HUES48 (cell line): ENCODE data around the gene BACH2.
"Not testable (repeated sequence)": the region's sequence is repeated elsewhere in the genome, so short reads cannot be mapped to it uniquely, and the experiment has no call there.

Experiments used
- H3K27ac ChIP-seq: one replicate; pipeline ENCODE4 v1.7.0; 2013; ENCODE audit warnings: low read depth, low read length, inconsistent platforms
- H3K27me3 ChIP-seq: 2 replicates; pipeline ENCODE4 v1.6.1; 2013; ENCODE audit warnings: mild to moderate bottlenecking, low read length; ENCODE audit not compliant: control insufficient read depth, insufficient read depth
- H3K36me3 ChIP-seq: 2 replicates; pipeline ENCODE4 v1.6.1; 2013; ENCODE audit warnings: low read length; ENCODE audit not compliant: control insufficient read depth, insufficient read depth
- H3K4me1 ChIP-seq: 2 replicates; pipeline ENCODE4 v1.6.1; 2013; ENCODE audit warnings: mild to moderate bottlenecking, low read length; ENCODE audit not compliant: control insufficient read depth, insufficient read depth
- H3K4me3 ChIP-seq: 2 replicates; pipeline ENCODE4 v1.5.1; 2013; ENCODE audit warnings: mild to moderate bottlenecking, low read depth, low read length
- H3K9ac ChIP-seq: 2 replicates; pipeline ENCODE4 v1.6.1; 2013; ENCODE audit warnings: mild to moderate bottlenecking, low read depth, low read length, moderate library complexity
- H3K9me3 ChIP-seq: 2 replicates; pipeline ENCODE4 v1.6.1; 2013; ENCODE audit warnings: low read length; ENCODE audit not compliant: control insufficient read depth, insufficient read depth

The BACH2 gene

DNA sequence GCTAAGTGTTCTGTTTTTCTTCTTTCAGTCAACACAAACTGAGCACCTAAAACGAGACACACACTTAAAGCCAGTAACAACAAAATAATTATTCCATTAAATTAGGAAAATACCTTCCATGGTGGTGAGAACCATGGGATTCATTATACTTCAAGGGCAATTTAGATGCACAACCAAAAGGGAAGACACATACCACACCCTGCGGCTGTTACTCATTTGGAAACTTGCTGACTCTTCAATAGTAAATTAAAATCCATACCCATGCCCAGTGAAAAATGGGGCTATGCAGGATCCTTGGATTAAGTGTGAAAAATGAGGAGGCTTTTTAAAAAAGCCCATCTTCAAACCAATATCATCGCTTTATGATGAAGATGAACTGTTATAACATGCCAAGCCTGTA, 259.7 kb downstream of the BACH2 start:
- no peak overlapping the region for H3K27ac ChIP-seq
- H3K27me3 ChIP-seq: no peaks in the 10 kb centered on the region
- H3K36me3 ChIP-seq: no peaks in the 10 kb centered on the region
- H3K4me3 ChIP-seq: no peak overlapping the region
- no peak overlapping the region for H3K9ac ChIP-seq
- H3K4me1 ChIP-seq: no peaks in the 10 kb centered on the region
- H3K9me3 ChIP-seq: no peaks in the 10 kb centered on the region

DNA sequence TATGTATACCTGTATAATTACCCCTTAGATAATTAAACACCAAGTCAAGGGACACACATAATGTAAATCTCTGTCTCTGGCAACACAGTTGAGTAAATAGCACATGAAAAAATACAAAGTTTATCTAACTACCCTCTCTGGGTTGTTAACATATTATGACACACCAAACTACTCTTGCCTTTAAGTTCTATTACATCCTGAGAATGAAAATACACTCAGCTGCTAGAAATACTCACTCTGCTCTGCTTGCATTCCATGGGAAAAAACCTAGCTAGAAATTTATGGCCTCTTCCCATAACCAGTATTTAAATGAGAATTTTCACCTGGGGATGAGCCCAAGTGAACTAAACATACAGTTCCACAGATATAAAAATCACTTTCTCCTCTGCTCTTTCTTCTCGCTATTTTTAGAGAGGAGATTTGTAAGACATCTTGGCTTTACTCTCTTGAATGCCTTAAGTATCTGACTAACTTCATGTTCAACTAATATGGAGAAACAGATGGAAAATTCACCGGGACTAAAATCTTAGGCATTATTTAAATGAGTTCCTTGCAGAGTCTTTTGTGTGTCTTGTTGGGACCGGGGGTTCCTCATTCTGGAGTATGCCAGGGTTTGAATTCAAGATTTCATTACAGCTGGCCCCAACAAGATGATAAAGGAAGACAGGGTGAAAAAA, 261.5 kb downstream of the BACH2 start:
- Histone ChIP-seq H3K27ac (no peak overlapping the region), H3K36me3 (no peaks in the 10 kb centered on the region), H3K9ac (no peak overlapping the region), H3K4me1 (no peaks in the 10 kb centered on the region), H3K4me3 (no peak overlapping the region), H3K9me3 (no peaks in the 10 kb centered on the region), H3K27me3 (no peaks in the 10 kb centered on the region)

GRCh38 chr6:90033746-90034271, 262.8 kb downstream of the BACH2 start:
- Histone ChIP-seq H3K9ac (no peak overlapping the region), H3K36me3 (no peaks in the 10 kb centered on the region), H3K27me3 (no peaks in the 10 kb centered on the region), H3K4me1 (no peaks in the 10 kb centered on the region), H3K4me3 (no peak overlapping the region), H3K27ac (no peak overlapping the region), H3K9me3 (no peaks in the 10 kb centered on the region)

- H3K4me1 ChIP-seq, H3K4me3 ChIP-seq, H3K27me3 ChIP-seq, H3K27ac ChIP-seq, H3K36me3 ChIP-seq, H3K9ac ChIP-seq, H3K9me3 ChIP-seq: not testable (repeated sequence)
Measured at GRCh38 chr6:90032489-90033212, 264.0 kb downstream of the BACH2 start.

- Histone ChIP-seq H3K9ac (no peak overlapping the region), H3K27ac (no peak overlapping the region), H3K4me1 (no peaks in the 10 kb centered on the region), H3K27me3 (no peaks in the 10 kb centered on the region), H3K36me3 (no peaks in the 10 kb centered on the region), H3K9me3 (no peaks in the 10 kb centered on the region), H3K4me3 (no peak overlapping the region)
Measured at GRCh38 chr6:90028995-90029635, 267.5 kb downstream of the BACH2 start.

DNA sequence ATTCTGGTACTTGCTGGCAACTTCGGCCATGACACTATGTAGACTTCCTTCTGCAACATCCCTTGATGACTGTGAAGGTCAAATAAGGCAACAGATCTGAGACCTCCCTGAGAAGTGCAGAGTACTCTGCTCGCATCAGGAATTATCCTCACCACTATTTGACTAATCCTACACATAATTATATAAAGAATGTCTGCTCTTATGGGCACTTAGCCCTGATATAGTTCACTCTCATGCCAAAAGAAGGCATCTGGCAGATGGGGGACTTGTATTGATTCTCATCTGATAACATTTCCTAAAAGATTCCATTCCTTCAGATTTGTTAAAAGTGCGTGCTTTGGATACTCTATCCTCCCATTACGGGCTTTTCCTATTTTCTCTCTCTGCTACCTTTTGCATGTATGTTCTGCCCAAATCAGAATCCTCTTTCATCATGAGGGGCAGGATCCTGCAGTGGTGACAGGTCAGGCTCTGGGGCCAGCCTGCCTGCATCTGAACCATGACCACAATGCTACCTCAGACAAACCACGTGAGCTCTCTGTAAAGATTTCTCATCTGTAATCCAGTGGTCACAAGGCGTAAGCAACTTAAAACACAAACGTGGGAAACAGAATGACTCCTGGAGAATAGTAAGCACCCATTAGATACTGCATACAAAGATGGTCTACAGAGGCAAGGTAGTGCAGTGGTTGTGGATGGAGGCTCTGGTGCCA, 268.4 kb downstream of the BACH2 start:
- H3K36me3 ChIP-seq: no peaks in the 10 kb centered on the region
- H3K4me3 ChIP-seq: no peak overlapping the region
- no peaks in the 10 kb centered on the region for H3K4me1 ChIP-seq
- no peaks in the 10 kb centered on the region for H3K9me3 ChIP-seq
- no peak overlapping the region for H3K9ac ChIP-seq
- no peaks in the 10 kb centered on the region for H3K27me3 ChIP-seq
- no peak overlapping the region for H3K27ac ChIP-seq

- no peak overlapping the region for H3K4me3 ChIP-seq
- no peaks in the 10 kb centered on the region for H3K4me1 ChIP-seq
- H3K9me3 ChIP-seq: no peaks in the 10 kb centered on the region
- no peaks in the 10 kb centered on the region for H3K36me3 ChIP-seq
- H3K27me3 ChIP-seq: no peaks in the 10 kb centered on the region
- no peak overlapping the region for H3K27ac ChIP-seq
- no peak overlapping the region for H3K9ac ChIP-seq
Measured at GRCh38 chr6:90026216-90026615, 270.4 kb downstream of the BACH2 start.

- Histone ChIP-seq H3K4me3 (no peak overlapping the region), H3K9ac (no peak overlapping the region), H3K27me3 (no peaks in the 10 kb centered on the region), H3K9me3 (no peaks in the 10 kb centered on the region), H3K36me3 (no peaks in the 10 kb centered on the region), H3K4me1 (no peaks in the 10 kb centered on the region), H3K27ac (no peak overlapping the region)
Measured at GRCh38 chr6:90025523-90026061, 271.1 kb downstream of the BACH2 start.

GRCh38 chr6:90024633-90025032, 272.0 kb downstream of the BACH2 start:
- no peaks in the 10 kb centered on the region for H3K9me3 ChIP-seq
- H3K27ac ChIP-seq: no peak overlapping the region
- H3K36me3 ChIP-seq: no peaks in the 10 kb centered on the region
- H3K4me3 ChIP-seq: no peak overlapping the region
- H3K27me3 ChIP-seq: no peaks in the 10 kb centered on the region
- H3K4me1 ChIP-seq: no peaks in the 10 kb centered on the region
- H3K9ac ChIP-seq: no peak overlapping the region

GRCh38 chr6:90021711-90022110, 274.9 kb downstream of the BACH2 start:
- H3K4me3 ChIP-seq: no peak overlapping the region
- H3K36me3 ChIP-seq: no peaks in the 10 kb centered on the region
- no peaks in the 10 kb centered on the region for H3K9me3 ChIP-seq
- no peaks in the 10 kb centered on the region for H3K27me3 ChIP-seq
- no peak overlapping the region for H3K27ac ChIP-seq
- H3K4me1 ChIP-seq: no peaks in the 10 kb centered on the region
- no peak overlapping the region for H3K9ac ChIP-seq
